Endodermal cell (in vitro differentiated cells): ENCODE results near the gene BFSP2. TPM values are rescaled to one million over a fixed set of nuclear protein-coding genes. Genes with fewer than 3 reads are reported as not detected.

Experiments used
- DNase-seq: peaks from one replicate; pipeline ENCODE4 v3.0.0-alpha.2; 2017
- H3K27ac ChIP-seq: 2 replicates; pipeline ENCODE4 v1.5.1; 2013; ENCODE audit warnings: mild to moderate bottlenecking, low read depth, low read length, moderate library complexity
- H3K27me3 ChIP-seq: 2 replicates; pipeline ENCODE4 v1.6.1; 2013; ENCODE audit warnings: mild to moderate bottlenecking, low read length, moderate library complexity; ENCODE audit not compliant: insufficient read depth, control insufficient read depth, poor library complexity, severe bottlenecking
- H3K36me3 ChIP-seq: 2 replicates; pipeline ENCODE4 v1.7.0; 2013; ENCODE audit warnings: mild to moderate bottlenecking, low read length, moderate library complexity; ENCODE audit not compliant: control insufficient read depth, insufficient read depth
- H3K4me1 ChIP-seq: one replicate; pipeline ENCODE4 v1.7.0; 2013; ENCODE audit warnings: low read length; ENCODE audit not compliant: control insufficient read depth, insufficient read depth
- H3K4me3 ChIP-seq: 2 replicates; pipeline ENCODE4 v1.5.1; 2013; ENCODE audit warnings: mild to moderate bottlenecking, low read length, moderate library complexity
- H3K9ac ChIP-seq: 2 replicates; pipeline ENCODE4 v1.6.1; 2013; ENCODE audit warnings: mild to moderate bottlenecking, low read length, moderate library complexity; ENCODE audit not compliant: poor library complexity, severe bottlenecking; ENCODE audit errors: extremely low read depth
- H3K9me3 ChIP-seq: 2 replicates; pipeline ENCODE4 v1.6.1; 2013; ENCODE audit warnings: mild to moderate bottlenecking, low read length, moderate library complexity; ENCODE audit not compliant: control insufficient read depth
- H3K27ac Mint-ChIP-seq: 2 replicates; pipeline ENCODE4 v1.8.0; 2020; ENCODE audit warnings: mixed read lengths
- H3K27me3 Mint-ChIP-seq: 2 replicates; pipeline ENCODE4 v1.8.0; 2021; ENCODE audit warnings: mild to moderate bottlenecking, mixed read lengths; ENCODE audit not compliant: insufficient read depth
- H3K36me3 Mint-ChIP-seq: 2 replicates; pipeline ENCODE4 v1.8.0; 2020; ENCODE audit warnings: low read depth, mixed read lengths
- H3K4me1 Mint-ChIP-seq: 2 replicates; pipeline ENCODE4 v1.8.0; 2020; ENCODE audit warnings: mixed read lengths
- H3K4me3 Mint-ChIP-seq: 2 replicates; pipeline ENCODE4 v1.8.0; 2020; ENCODE audit warnings: mild to moderate bottlenecking, moderate library complexity, mixed read lengths
- H3K9me3 Mint-ChIP-seq: 2 replicates; pipeline ENCODE4 v1.8.0; 2020; ENCODE audit warnings: mild to moderate bottlenecking, mixed read lengths
- WGBS, 2 experiments: methylation state at CpG; one replicate each; pipeline versions ENCODE4 v1.1.5 to v1.1.7; 2013; ENCODE audit warnings: missing lambda C conversion rate in 2 of 2, mixed read lengths in 1 of 2; ENCODE audit not compliant: insufficient coverage in 1 of 2, insufficient read length in 1 of 2; 5-methylcytosine and 5-hydroxymethylcytosine counted together
- total RNA-seq, 2 donors: library from RNA; stranded (reverse); fragmentation: NEBNext Ultra II Directional in 1 of 2; extraction: Animal tissue kit (Norgen Biotek cat#: 25700) in 1 of 2; gene quantifications; 2 replicates in 1 of 2; 3 replicates in 1 of 2; pipeline ENCODE4 v1.2.1, GENCODE V29; 2021
- TF ChIP-seq, protein P1 (sequence below): fragments of 200-600 bp; sonication (generic); conservative IDR thresholded peaks from 2 replicates; pipeline ENCODE4 v1.5.0; 2021; ENCODE audit warnings: antibody characterized with exemption, mild to moderate bottlenecking

Gene BFSP2
- total RNA-seq, 2 donors from 2014 or later = not detected

DNA sequence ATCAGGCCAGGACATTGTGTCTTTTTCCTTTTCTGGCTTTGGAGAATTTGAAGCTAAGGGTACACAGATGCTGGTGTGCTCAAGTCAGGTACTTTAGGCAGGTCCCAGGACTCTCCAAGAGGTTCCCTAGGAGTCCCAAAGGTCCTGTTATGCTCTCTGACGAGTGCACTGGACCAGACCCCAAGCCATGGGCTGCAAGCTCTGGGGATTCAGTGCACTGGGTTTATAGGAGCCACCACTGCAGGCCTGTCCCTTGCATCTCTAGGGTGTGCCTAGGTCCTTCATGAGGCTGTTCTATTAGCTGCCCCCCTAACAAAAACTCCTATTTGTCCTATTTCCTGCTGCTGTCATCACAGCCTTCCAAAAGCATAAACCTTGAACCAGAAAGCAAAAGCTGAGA is 31.9 kb upstream of the BFSP2 start:
- no peaks in the 10 kb centered on the region for H3K36me3 Mint-ChIP-seq
- no peaks in the 10 kb centered on the region for H3K9me3 ChIP-seq
- H3K27ac ChIP-seq = no peak overlapping the region
- no peak overlapping the region for H3K4me3 ChIP-seq
- TF ChIP-seq, protein P1, sequence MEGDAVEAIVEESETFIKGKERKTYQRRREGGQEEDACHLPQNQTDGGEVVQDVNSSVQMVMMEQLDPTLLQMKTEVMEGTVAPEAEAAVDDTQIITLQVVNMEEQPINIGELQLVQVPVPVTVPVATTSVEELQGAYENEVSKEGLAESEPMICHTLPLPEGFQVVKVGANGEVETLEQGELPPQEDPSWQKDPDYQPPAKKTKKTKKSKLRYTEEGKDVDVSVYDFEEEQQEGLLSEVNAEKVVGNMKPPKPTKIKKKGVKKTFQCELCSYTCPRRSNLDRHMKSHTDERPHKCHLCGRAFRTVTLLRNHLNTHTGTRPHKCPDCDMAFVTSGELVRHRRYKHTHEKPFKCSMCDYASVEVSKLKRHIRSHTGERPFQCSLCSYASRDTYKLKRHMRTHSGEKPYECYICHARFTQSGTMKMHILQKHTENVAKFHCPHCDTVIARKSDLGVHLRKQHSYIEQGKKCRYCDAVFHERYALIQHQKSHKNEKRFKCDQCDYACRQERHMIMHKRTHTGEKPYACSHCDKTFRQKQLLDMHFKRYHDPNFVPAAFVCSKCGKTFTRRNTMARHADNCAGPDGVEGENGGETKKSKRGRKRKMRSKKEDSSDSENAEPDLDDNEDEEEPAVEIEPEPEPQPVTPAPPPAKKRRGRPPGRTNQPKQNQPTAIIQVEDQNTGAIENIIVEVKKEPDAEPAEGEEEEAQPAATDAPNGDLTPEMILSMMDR = no peak
- no peak overlapping the region for H3K27ac Mint-ChIP-seq
- DNase-seq = no peak
- no peaks in the 10 kb centered on the region for H3K4me1 ChIP-seq
- peaks cover 2% of the 10 kb centered on the region for H3K27me3 Mint-ChIP-seq
- no peak overlapping the region for H3K4me3 Mint-ChIP-seq
- H3K27me3 ChIP-seq = no peaks in the 10 kb centered on the region
- H3K4me1 Mint-ChIP-seq = peaks cover 14% of the 10 kb centered on the region
- no peak overlapping the region for H3K9ac ChIP-seq
- WGBS, 2 experiments = 82 to 100% methylated on average over 1 of the region's 1 CpG
- H3K36me3 ChIP-seq = no peaks in the 10 kb centered on the region
- H3K9me3 Mint-ChIP-seq = no peaks in the 10 kb centered on the region

DNA sequence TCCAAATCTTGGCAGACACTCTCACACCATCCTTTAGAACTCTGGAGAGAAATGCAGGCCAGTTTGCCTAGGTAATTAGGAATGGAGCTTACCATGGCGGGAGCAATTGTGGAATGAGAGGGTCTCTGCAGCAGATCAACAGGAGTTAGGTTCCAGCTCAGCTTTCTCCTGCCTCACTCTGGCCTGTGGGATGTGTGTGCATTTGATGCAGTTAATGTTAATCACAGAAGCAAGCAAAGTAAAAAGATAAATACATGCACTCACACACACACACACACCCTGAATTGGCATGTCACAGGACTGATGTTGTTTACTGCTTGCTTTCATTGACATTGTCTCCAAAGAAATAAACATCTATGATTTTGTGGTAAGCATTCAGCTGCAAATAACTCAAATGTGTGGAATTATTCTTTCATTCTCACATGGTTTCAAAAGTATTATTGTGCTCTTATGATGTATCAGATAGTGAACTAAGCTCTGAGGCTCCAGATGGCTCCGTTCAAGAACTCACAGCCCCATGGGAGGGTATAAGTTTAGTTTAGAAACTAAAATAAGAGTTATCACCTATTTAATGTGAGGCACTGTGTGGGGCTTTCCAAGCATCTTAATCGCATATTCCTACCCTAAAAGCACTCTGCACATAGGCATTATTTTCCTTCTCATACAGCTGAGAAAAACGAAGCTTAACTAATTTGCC is 31.3 kb upstream of the BFSP2 start:
- Histone ChIP-seq H3K9me3 (no peaks in the 10 kb centered on the region), H3K4me1 (no peaks in the 10 kb centered on the region), H3K27ac (no peak overlapping the region), H3K36me3 (no peaks in the 10 kb centered on the region), H3K9ac (no peak overlapping the region), H3K27me3 (no peaks in the 10 kb centered on the region), H3K4me3 (no peak overlapping the region)
- peaks cover 15% of the 10 kb centered on the region for H3K4me1 Mint-ChIP-seq
- H3K27ac Mint-ChIP-seq = peak overlapping the region; percentile 64
- H3K27me3 Mint-ChIP-seq = peaks cover 2% of the 10 kb centered on the region
- peak; percentile 31 for DNase-seq
- TF ChIP-seq, protein P1 = no peak
- no peaks in the 10 kb centered on the region for H3K36me3 Mint-ChIP-seq
- WGBS, 2 experiments = 79 to 89% methylated on average over 3 to 4 of the region's 4 CpGs
- H3K4me3 Mint-ChIP-seq = no peak overlapping the region
- no peaks in the 10 kb centered on the region for H3K9me3 Mint-ChIP-seq

DNA sequence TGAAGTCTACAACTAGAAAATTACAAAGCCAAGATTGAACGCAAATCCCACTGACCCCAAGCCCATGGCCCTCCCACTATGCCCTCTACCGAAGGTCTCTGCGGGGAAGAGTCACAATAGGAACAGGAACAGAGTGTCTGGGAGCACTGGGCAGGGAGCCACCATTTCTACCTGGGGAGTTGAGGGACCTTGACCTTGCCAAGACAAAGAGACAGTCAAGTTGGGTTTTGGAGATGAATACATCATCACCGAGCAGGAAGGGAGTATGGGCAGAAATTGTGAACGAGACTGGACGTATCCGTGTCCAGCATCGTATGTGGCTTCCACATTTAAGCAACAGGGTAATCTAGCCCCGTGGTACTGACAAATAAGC is 30.8 kb upstream of the BFSP2 start:
- Histone ChIP-seq H3K27ac (no peak overlapping the region), H3K4me3 (no peak overlapping the region), H3K4me1 (no peaks in the 10 kb centered on the region), H3K9ac (no peak overlapping the region), H3K9me3 (no peaks in the 10 kb centered on the region), H3K27me3 (no peaks in the 10 kb centered on the region), H3K36me3 (no peaks in the 10 kb centered on the region)
- no peaks in the 10 kb centered on the region for H3K36me3 Mint-ChIP-seq
- TF ChIP-seq, protein P1 = no peak
- peaks cover 20% of the 10 kb centered on the region for H3K4me1 Mint-ChIP-seq
- WGBS, 2 experiments = 90 to 92% methylated on average over 9 of the region's 9 CpGs
- H3K4me3 Mint-ChIP-seq = no peak overlapping the region
- DNase-seq = peak; percentile 24
- H3K27me3 Mint-ChIP-seq = peaks cover 2% of the 10 kb centered on the region
- H3K27ac Mint-ChIP-seq = peak overlapping the region; percentile 64
- H3K9me3 Mint-ChIP-seq = no peaks in the 10 kb centered on the region
